ENCODE data around the gene OXCT2. TPM values are rescaled to one million over a fixed set of nuclear protein-coding genes. Genes with fewer than 3 reads are reported as not detected.

Gene OXCT2
- polyA plus RNA-seq, 2 of the 4 experiments (the other 2 are of a cell fraction), result 0.21 to 0.23 TPM

DNA sequence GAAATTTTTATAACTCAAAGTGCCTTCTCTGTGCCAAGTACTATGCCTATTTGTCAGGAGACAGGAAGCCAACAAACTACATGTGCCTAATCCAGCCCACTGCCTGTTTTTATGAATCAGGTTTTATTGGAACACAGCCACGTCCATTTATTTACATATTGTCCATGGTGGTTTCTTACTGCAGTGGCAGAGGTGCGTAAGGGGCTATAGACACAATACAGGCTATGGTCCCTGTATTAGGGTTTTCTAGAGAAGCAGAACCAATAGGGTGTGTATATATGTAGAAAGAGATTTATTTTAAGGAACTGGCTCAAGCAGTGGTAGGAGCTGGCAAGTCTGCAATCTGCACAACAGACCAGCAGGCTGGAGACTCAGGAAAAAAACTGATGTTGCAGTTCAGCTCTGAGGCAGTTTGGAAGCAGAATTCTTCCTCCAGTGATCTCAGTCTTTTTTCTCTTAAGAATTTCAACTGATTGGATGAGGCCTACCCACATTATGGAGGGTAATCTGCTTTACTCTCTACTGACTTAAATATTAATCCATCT is 17.1 kb downstream of the OXCT2 start:
- Histone ChIP-seq H3K4me1 (no peaks in the 10 kb centered on the region), H3K27ac (no peak overlapping the region), H3K9me3 (no peaks in the 10 kb centered on the region), H3K4me2 (no peak overlapping the region), H3K4me3 (no peak overlapping the region)
- WGBS (ENCODE audit: missing lambda C conversion rate), result 94% methylated on average over 2 of the region's 2 CpGs
- DNase-seq (ENCODE audit: low read depth in 1 of 2, low spot score in 1 of 2) (no peak), FAIRE-seq (no peak), ATAC-seq (no peak)
- CTCF ChIA-PET, result interaction anchor here (1.0 kb wide), 1 partner anchor 13 kb away, joined by 3 read pairs; no protein-coding TSS in a partner anchor
- TF ChIP-seq, protein P1, sequence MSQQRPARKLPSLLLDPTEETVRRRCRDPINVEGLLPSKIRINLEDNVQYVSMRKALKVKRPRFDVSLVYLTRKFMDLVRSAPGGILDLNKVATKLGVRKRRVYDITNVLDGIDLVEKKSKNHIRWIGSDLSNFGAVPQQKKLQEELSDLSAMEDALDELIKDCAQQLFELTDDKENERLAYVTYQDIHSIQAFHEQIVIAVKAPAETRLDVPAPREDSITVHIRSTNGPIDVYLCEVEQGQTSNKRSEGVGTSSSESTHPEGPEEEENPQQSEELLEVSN (IDR thresholded peaks at IDR 0.05; ENCODE audit: borderline replicate concordance, low read depth), result no peak
- no peak for TF ChIP-seq SMC3 (IDR thresholded peaks at IDR 0.05)
- POLR2A ChIA-PET, result no interaction called here

DNA sequence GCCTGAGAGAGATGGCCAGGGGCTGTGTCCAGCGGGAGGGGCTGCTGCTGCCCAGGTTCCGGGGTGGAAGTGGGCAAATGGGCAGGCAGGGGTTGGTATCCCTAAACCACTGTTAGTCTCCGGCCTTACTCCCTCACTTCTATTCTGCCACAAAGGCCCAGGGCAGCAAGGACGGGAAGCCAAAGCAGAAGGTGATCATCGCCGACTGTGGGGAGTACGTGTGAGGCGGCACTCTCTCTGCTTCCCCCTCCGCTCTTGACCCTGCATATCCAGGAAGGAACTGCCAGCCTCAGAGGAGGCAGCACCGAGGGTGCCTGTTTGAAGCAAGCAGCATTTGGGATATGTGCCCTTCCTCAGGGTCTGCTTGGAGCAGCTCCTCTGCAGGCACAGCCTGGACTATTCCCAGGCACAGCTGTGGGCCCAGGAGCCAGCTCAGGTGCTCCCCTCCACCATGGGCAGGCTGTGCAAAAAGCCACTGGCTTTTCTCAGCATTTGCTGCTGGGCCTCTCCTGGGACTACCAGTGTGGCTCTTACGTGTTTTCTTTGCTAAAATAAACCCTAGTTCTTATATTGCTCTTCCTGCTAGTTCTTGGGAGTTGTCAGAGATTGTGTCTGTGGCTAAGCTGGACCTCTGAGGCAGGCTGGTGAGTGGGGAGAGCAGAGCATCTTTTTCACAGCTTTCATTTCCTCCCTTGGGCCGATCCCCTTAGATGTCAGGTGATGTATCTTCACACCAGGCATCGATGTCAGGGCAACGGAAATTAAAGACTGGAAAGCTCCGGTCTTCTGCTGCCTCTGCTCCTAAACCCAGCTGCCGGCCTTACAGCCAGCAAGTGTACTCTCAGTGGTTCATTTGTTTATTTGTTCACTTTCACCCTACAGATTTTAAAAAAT is 17.8 kb downstream of the OXCT2 start:
- no peak for ATAC-seq
- Histone ChIP-seq H3K4me2 (no peak overlapping the region), H3K27ac (no peak overlapping the region), H3K4me1 (no peaks in the 10 kb centered on the region), H3K9me3 (no peaks in the 10 kb centered on the region), H3K4me3 (no peak overlapping the region)
- ChIA-PET POLR2A (no interaction called here), CTCF (interaction anchor here (1.0 kb wide), 1 partner anchor 12 kb away, joined by 3 read pairs; no protein-coding TSS in a partner anchor)
- 95% methylated on average over 14 of the region's 16 CpGs for WGBS (ENCODE audit: missing lambda C conversion rate)
- FAIRE-seq, result no peak
- DNase-seq (ENCODE audit: low read depth in 1 of 2, low spot score in 1 of 2), result no peak
- TF ChIP-seq PHF8 (IDR thresholded peaks at IDR 0.05; ENCODE audit: borderline replicate concordance, low read depth) (no peak), CEBPB (IDR thresholded peaks at IDR 0.05) (no peak), FOXS1 (CRISPR knock-in tag; IDR thresholded peaks at IDR 0.05) (no peak), RNF2 (IDR thresholded peaks at IDR 0.05; ENCODE audit: borderline replicate concordance, low read depth) (no peak), ZC3H11A (IDR thresholded peaks at IDR 0.05) (no peak), NFE2L2 (conservative IDR thresholded peaks at IDR 0.05; ENCODE audit: low read length) (no peak), KDM1A (IDR thresholded peaks at IDR 0.05; ENCODE audit: low read depth) (no peak), RAD21 (conservative IDR thresholded peaks at IDR 0.05 in 1 of 2, IDR thresholded peaks at IDR 0.05 in 1 of 2) (no peak), FOSB (CRISPR knock-in tag; IDR thresholded peaks at IDR 0.05) (no peak), MAFK (IDR thresholded peaks at IDR 0.05; ENCODE audit: partially characterized antibody) (no peak), EHMT2 (IDR thresholded peaks at IDR 0.05; ENCODE audit: low read depth) (no peak), MYC (IDR thresholded peaks at IDR 0.05; ENCODE audit: borderline replicate concordance, low read length) (no peak)
- TF ChIP-seq, protein P1 (IDR thresholded peaks at IDR 0.05; ENCODE audit: borderline replicate concordance, low read depth), result no peak
- TF ChIP-seq, protein P2, sequence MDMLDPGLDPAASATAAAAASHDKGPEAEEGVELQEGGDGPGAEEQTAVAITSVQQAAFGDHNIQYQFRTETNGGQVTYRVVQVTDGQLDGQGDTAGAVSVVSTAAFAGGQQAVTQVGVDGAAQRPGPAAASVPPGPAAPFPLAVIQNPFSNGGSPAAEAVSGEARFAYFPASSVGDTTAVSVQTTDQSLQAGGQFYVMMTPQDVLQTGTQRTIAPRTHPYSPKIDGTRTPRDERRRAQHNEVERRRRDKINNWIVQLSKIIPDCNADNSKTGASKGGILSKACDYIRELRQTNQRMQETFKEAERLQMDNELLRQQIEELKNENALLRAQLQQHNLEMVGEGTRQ (IDR thresholded peaks at IDR 0.05), result no peak

DNA sequence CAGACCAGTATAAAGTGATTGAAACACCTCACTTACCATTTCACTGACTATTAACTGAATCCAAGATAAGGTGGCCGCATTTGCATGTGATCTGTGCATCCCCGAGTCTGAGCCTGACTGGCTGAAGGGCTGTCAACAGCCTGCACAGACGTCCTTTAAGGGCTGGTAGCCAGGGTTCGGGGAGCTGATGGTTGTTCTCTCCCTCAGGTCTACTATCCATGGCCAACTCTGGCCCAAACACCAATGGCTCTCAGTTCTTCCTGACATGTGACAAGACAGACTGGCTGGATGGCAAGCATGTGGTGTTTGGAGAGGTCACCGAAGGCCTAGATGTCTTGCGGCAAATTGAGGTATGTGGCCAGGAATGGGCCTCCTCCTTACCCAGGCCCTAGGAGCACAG is 18.4 kb downstream of the OXCT2 start:
- no peak for FAIRE-seq
- no peak overlapping the region for H3K4me2 ChIP-seq
- POLR2A ChIA-PET, result interaction anchor here (0.6 kb wide), 1 partner anchor 14 kb away, joined by 4 read pairs; the partner anchor contains the start of gene PPIE
- no peak for ATAC-seq
- no peak overlapping the region for H3K27ac ChIP-seq
- H3K4me1 ChIP-seq, result no peaks in the 10 kb centered on the region
- CTCF ChIA-PET, result no interaction called here
- 80% methylated on average over 4 of the region's 6 CpGs for WGBS (ENCODE audit: missing lambda C conversion rate)
- H3K9me3 ChIP-seq, result no peaks in the 10 kb centered on the region
- no peak overlapping the region for H3K4me3 ChIP-seq
- no peak for DNase-seq (ENCODE audit: low read depth in 1 of 2, low spot score in 1 of 2)
- no peak for TF ChIP-seq TP53 (CRISPR knock-in tag; IDR thresholded peaks at IDR 0.05)
- TF ChIP-seq, protein P3, sequence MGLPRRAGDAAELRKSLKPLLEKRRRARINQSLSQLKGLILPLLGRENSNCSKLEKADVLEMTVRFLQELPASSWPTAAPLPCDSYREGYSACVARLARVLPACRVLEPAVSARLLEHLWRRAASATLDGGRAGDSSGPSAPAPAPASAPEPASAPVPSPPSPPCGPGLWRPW (IDR thresholded peaks at IDR 0.05), result no peak
- TF ChIP-seq FOXS1 (CRISPR knock-in tag; IDR thresholded peaks at IDR 0.05), result no peak
- no peak for TF ChIP-seq GATA3 (IDR thresholded peaks at IDR 0.05; ENCODE audit: borderline replicate concordance)
- no peak for TF ChIP-seq HOXB5 (CRISPR knock-in tag; IDR thresholded peaks at IDR 0.05)
- no peak for TF ChIP-seq HEYL (CRISPR knock-in tag; IDR thresholded peaks at IDR 0.05)
- TF ChIP-seq, protein P4, sequence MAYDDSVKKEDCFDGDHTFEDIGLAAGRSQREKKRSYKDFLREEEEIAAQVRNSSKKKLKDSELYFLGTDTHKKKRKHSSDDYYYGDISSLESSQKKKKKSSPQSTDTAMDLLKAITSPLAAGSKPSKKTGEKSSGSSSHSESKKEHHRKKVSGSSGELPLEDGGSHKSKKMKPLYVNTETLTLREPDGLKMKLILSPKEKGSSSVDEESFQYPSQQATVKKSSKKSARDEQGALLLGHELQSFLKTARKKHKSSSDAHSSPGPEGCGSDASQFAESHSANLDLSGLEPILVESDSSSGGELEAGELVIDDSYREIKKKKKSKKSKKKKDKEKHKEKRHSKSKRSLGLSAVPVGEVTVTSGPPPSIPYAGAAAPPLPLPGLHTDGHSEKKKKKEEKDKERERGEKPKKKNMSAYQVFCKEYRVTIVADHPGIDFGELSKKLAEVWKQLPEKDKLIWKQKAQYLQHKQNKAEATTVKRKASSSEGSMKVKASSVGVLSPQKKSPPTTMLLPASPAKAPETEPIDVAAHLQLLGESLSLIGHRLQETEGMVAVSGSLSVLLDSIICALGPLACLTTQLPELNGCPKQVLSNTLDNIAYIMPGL (CRISPR knock-in tag; IDR thresholded peaks at IDR 0.05; ENCODE audit: borderline replicate concordance), result no peak
- TF ChIP-seq RAD21 (conservative IDR thresholded peaks at IDR 0.05 in 1 of 2, IDR thresholded peaks at IDR 0.05 in 1 of 2), result no peak
- no peak for TF ChIP-seq SMC3 (IDR thresholded peaks at IDR 0.05)
- TF ChIP-seq SREBF2 (IDR thresholded peaks at IDR 0.05), result no peak
- no peak for TF ChIP-seq BHLHE40 (IDR thresholded peaks at IDR 0.05; ENCODE audit: low read depth, low read length)
- no peak for TF ChIP-seq NR3C1 (IDR thresholded peaks at IDR 0.05)
- no peak for TF ChIP-seq RFX5 (IDR thresholded peaks at IDR 0.05)
- TF ChIP-seq, protein P5, sequence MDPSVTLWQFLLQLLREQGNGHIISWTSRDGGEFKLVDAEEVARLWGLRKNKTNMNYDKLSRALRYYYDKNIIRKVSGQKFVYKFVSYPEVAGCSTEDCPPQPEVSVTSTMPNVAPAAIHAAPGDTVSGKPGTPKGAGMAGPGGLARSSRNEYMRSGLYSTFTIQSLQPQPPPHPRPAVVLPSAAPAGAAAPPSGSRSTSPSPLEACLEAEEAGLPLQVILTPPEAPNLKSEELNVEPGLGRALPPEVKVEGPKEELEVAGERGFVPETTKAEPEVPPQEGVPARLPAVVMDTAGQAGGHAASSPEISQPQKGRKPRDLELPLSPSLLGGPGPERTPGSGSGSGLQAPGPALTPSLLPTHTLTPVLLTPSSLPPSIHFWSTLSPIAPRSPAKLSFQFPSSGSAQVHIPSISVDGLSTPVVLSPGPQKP (IDR thresholded peaks at IDR 0.05; ENCODE audit: low read depth, low read length), result no peak
- TF ChIP-seq RCOR1 (IDR thresholded peaks at IDR 0.05; ENCODE audit: low read depth, low read length), result no peak
- no peak for TF ChIP-seq FOSB (CRISPR knock-in tag; IDR thresholded peaks at IDR 0.05)
